Neural cell (in vitro differentiated cells): ENCODE data around the gene QSOX2. TPM values are rescaled to one million over a fixed set of nuclear protein-coding genes. Genes with fewer than 3 reads are reported as not detected.

Experiments
- H2AFZ ChIP-seq: fragments of 200-600, 300-800 bp; sonication (generic), shearing (Covaris generic); 2 replicates; pipeline ENCODE4 v1.6.0; 2014; ENCODE audit warnings: low read depth, mild to moderate bottlenecking, antibody characterized with exemption, low read length, moderate library complexity
- H3F3A ChIP-seq: fragments of 200-600 bp; shearing (Covaris generic); 2 replicates; pipeline ENCODE4 v1.6.1; 2016; ENCODE audit warnings: mild to moderate bottlenecking, moderate library complexity, mixed read lengths, antibody characterized with exemption, low read length; ENCODE audit not compliant: insufficient read depth, poor library complexity, severe bottlenecking
- H3K27ac ChIP-seq: fragments of 200-600, 300-800 bp; sonication (generic), shearing (Covaris generic); 2 replicates; pipeline ENCODE4 v1.5.1; 2014; ENCODE audit warnings: mild to moderate bottlenecking, low read length, moderate library complexity
- H3K27me3 ChIP-seq: fragments of 300-800, 200-600 bp; sonication (generic), shearing (Covaris generic); 2 replicates; pipeline ENCODE4 v1.6.0; 2014; ENCODE audit warnings: mild to moderate bottlenecking, low read depth, low read length, moderate library complexity; ENCODE audit not compliant: insufficient read depth
- H3K36me3 ChIP-seq: fragments of 300-800, 200-600 bp; sonication (generic), shearing (Covaris generic); 2 replicates; pipeline ENCODE4 v1.5.1; 2014; ENCODE audit warnings: mild to moderate bottlenecking, antibody characterized with exemption, low read length, moderate library complexity; ENCODE audit not compliant: insufficient read depth
- H3K4me2 ChIP-seq: fragments of 300-800, 200-600 bp; sonication (generic), shearing (Covaris generic); 2 replicates; pipeline ENCODE4 v1.6.0; 2014; ENCODE audit warnings: mild to moderate bottlenecking, low read length
- H3K4me3 ChIP-seq: fragments of 300-800, 200-600 bp; sonication (generic), shearing (Covaris generic); 2 replicates; pipeline ENCODE4 v1.5.1; 2014; ENCODE audit warnings: mild to moderate bottlenecking, low read length, moderate library complexity
- H3K79me2 ChIP-seq: fragments of 200-600 bp; shearing (Covaris generic); replicated peaks from 2 replicates; pipeline ENCODE4 v1.6.0; 2014; ENCODE audit warnings: mild to moderate bottlenecking, low read length, moderate library complexity; ENCODE audit not compliant: insufficient read depth
- H3K9ac ChIP-seq: fragments of 300-800, 200-600 bp; sonication (generic), shearing (Covaris generic); 2 replicates; pipeline ENCODE4 v1.6.1; 2016; ENCODE audit warnings: mild to moderate bottlenecking, low read length, mixed read lengths
- H3K9me2 ChIP-seq: fragments of 200-600 bp; shearing (Covaris generic); 2 replicates; pipeline ENCODE4 v1.6.1; 2016; ENCODE audit warnings: mild to moderate bottlenecking, low read length, mixed read lengths; ENCODE audit not compliant: insufficient read depth
- H3K9me3 ChIP-seq: fragments of 200-600, 300-800 bp; sonication (generic), shearing (Covaris generic); 2 replicates; pipeline ENCODE4 v1.6.1; 2016; ENCODE audit warnings: mild to moderate bottlenecking, mixed run types, low read length, moderate library complexity, mixed read lengths
- H4K20me1 ChIP-seq: fragments of 200-600 bp; shearing (Covaris generic); 2 replicates; pipeline ENCODE4 v1.6.1; 2016; ENCODE audit warnings: mild to moderate bottlenecking, mixed run types; ENCODE audit not compliant: insufficient read depth
- EP300 ChIP-seq: fragments of 450-650 bp; conservative IDR thresholded peaks from 2 replicates; pipeline ENCODE4 v1.6.1; 2014; ENCODE audit warnings: antibody characterized with exemption, mild to moderate bottlenecking, moderate library complexity; ENCODE audit not compliant: poor library complexity, severe bottlenecking
- MXI1 ChIP-seq: fragments of 450-650 bp; conservative IDR thresholded peaks from 2 replicates; pipeline ENCODE4 v1.6.1; 2014; ENCODE audit warnings: antibody characterized with exemption, mild to moderate bottlenecking; ENCODE audit not compliant: poor library complexity, severe bottlenecking
- POLR2AphosphoS5 ChIP-seq: IDR thresholded peaks from 2 replicates; pipeline ENCODE4 v1.6.1; 2012
- RAD21 ChIP-seq: fragments of 450-650 bp; conservative IDR thresholded peaks from 2 replicates; pipeline ENCODE4 v1.6.1; 2014; ENCODE audit warnings: antibody characterized with exemption, mild to moderate bottlenecking, moderate library complexity
- SMC3 ChIP-seq: fragments of 450-650 bp; conservative IDR thresholded peaks from 2 replicates; pipeline ENCODE4 v1.6.1; 2014; ENCODE audit warnings: antibody characterized with exemption, mild to moderate bottlenecking, moderate library complexity; ENCODE audit not compliant: poor library complexity
- TAF1 ChIP-seq: IDR thresholded peaks from 2 replicates; pipeline ENCODE4 v1.6.1; 2012; ENCODE audit warnings: low read depth
- polyA plus RNA-seq: library from polyadenylated mRNA; depleted of rRNA; stranded (reverse); fragments of >200 nt; gene quantifications from 2 replicates; pipeline ENCODE4 v1.2.3, GENCODE V29; 2014
- TF ChIP-seq, protein P1 (sequence below): fragments of 450-650 bp; IDR thresholded peaks from 2 replicates; pipeline ENCODE4 v1.5.1; 2014; ENCODE audit warnings: antibody characterized with exemption, mild to moderate bottlenecking, moderate library complexity; ENCODE audit not compliant: poor library complexity, severe bottlenecking
- TF ChIP-seq, protein P2 (sequence below): IDR thresholded peaks from 2 replicates; pipeline ENCODE4 v1.6.1; 2012; ENCODE audit warnings: borderline replicate concordance

Gene QSOX2
- polyA plus RNA-seq, 1 donor from 2014 or later, result 20.7 TPM

DNA sequence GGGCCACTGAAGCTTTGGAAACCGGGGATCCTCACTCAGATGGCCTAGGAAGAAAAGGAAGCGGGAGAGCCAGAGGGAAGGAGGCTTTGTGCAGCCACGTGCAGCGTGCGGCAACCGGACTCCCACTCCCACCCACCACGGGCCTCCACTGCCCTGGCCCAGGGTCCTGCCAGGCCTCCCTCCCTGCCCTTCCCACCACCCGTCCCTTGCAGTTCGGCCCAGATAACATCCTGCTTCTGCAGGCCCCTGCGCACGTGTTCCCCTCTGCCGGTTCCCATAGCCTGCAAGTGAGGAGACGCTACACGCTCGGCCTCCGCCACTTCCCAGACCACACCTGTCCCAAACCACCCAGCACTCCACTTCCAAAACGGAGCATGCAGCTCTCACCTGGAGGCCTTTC is 36.4 kb downstream of the QSOX2 start:
- TF ChIP-seq MXI1 (no peak), RAD21 (no peak), POLR2AphosphoS5 (no peak), SMC3 (no peak), EP300 (no peak)
- TF ChIP-seq, protein P1, sequence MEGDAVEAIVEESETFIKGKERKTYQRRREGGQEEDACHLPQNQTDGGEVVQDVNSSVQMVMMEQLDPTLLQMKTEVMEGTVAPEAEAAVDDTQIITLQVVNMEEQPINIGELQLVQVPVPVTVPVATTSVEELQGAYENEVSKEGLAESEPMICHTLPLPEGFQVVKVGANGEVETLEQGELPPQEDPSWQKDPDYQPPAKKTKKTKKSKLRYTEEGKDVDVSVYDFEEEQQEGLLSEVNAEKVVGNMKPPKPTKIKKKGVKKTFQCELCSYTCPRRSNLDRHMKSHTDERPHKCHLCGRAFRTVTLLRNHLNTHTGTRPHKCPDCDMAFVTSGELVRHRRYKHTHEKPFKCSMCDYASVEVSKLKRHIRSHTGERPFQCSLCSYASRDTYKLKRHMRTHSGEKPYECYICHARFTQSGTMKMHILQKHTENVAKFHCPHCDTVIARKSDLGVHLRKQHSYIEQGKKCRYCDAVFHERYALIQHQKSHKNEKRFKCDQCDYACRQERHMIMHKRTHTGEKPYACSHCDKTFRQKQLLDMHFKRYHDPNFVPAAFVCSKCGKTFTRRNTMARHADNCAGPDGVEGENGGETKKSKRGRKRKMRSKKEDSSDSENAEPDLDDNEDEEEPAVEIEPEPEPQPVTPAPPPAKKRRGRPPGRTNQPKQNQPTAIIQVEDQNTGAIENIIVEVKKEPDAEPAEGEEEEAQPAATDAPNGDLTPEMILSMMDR, result no peak
- TF ChIP-seq, protein P2, sequence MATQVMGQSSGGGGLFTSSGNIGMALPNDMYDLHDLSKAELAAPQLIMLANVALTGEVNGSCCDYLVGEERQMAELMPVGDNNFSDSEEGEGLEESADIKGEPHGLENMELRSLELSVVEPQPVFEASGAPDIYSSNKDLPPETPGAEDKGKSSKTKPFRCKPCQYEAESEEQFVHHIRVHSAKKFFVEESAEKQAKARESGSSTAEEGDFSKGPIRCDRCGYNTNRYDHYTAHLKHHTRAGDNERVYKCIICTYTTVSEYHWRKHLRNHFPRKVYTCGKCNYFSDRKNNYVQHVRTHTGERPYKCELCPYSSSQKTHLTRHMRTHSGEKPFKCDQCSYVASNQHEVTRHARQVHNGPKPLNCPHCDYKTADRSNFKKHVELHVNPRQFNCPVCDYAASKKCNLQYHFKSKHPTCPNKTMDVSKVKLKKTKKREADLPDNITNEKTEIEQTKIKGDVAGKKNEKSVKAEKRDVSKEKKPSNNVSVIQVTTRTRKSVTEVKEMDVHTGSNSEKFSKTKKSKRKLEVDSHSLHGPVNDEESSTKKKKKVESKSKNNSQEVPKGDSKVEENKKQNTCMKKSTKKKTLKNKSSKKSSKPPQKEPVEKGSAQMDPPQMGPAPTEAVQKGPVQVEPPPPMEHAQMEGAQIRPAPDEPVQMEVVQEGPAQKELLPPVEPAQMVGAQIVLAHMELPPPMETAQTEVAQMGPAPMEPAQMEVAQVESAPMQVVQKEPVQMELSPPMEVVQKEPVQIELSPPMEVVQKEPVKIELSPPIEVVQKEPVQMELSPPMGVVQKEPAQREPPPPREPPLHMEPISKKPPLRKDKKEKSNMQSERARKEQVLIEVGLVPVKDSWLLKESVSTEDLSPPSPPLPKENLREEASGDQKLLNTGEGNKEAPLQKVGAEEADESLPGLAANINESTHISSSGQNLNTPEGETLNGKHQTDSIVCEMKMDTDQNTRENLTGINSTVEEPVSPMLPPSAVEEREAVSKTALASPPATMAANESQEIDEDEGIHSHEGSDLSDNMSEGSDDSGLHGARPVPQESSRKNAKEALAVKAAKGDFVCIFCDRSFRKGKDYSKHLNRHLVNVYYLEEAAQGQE, result no peak
- no peak overlapping the region for H2AFZ ChIP-seq
- peaks cover 2% of the 10 kb centered on the region for H3K36me3 ChIP-seq
- no peak overlapping the region for H3K9ac ChIP-seq
- no peaks in the 10 kb centered on the region for H3F3A ChIP-seq
- peaks cover 22% of the 10 kb centered on the region for H3K27me3 ChIP-seq
- H3K9me3 ChIP-seq, result no peaks in the 10 kb centered on the region
- H3K4me3 ChIP-seq, result no peak overlapping the region
- H3K4me2 ChIP-seq, result no peak overlapping the region
- no peaks in the 10 kb centered on the region for H3K9me2 ChIP-seq
- no peaks in the 10 kb centered on the region for H4K20me1 ChIP-seq
- H3K79me2 ChIP-seq, result no peaks in the 10 kb centered on the region
- no peak overlapping the region for H3K27ac ChIP-seq

DNA sequence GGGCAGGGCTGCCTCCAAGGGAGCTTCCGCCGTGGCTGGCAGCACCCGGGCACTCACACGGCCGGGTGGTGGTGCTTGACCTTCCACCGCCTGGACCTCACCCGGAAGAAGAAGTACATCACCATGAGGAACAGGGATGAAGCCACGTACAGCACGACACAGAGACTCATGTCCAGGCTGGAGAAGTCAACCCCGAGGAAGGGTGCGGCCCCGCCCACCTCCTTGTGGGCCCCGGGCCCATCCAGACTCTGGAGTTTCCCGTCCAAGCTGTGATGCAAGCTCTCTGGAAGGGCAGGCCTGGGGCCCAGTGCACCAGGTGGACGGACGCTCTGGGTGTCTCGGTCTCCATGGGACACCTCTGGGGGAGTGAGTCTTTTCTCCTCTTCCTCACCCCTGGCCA is 36.9 kb downstream of the QSOX2 start:
- Histone ChIP-seq H3K27ac (no peak overlapping the region), H3K9me3 (no peaks in the 10 kb centered on the region), H3K27me3 (peaks cover 27% of the 10 kb centered on the region), H3K4me2 (no peak overlapping the region), H3K9ac (no peak overlapping the region), H2AFZ (no peak overlapping the region), H3K4me3 (no peak overlapping the region), H3F3A (no peaks in the 10 kb centered on the region), H3K79me2 (no peaks in the 10 kb centered on the region), H3K9me2 (no peaks in the 10 kb centered on the region), H3K36me3 (no peaks in the 10 kb centered on the region), H4K20me1 (no peaks in the 10 kb centered on the region)
- no peak for TF ChIP-seq SMC3
- TF ChIP-seq, protein P2, result no peak
- TF ChIP-seq TAF1, result no peak
- no peak for TF ChIP-seq EP300
- TF ChIP-seq, protein P1, result no peak
